Astrocyte (in vitro differentiated cells and primary cell): Measurements from ENCODE around the gene ZBTB46. TPM values are rescaled to one million over a fixed set of nuclear protein-coding genes. Genes with fewer than 3 reads are reported as not detected.

ENCODE experiments used
- DNase-seq: peaks from one replicate; pipeline ENCODE4 v3.0.0-alpha.2; 2010; ENCODE audit warnings: low read depth
- FAIRE-seq: peaks from 2 replicates; lab custom pipeline; 2011; peaks lifted over from hg19 to GRCh38; lab: Jason Lieb, UNC
- H2AFZ ChIP-seq: 2 replicates; pipeline ENCODE4 v1.6.0; 2012; ENCODE audit warnings: low read depth, low read length, inconsistent platforms
- H3K27ac ChIP-seq: 2 replicates; pipeline ENCODE4 v1.5.1; 2011; ENCODE audit warnings: low read depth, low read length, inconsistent platforms
- H3K27me3 ChIP-seq: 2 replicates; pipeline ENCODE4 v1.6.0; 2011; ENCODE audit warnings: low read length, inconsistent platforms; ENCODE audit not compliant: insufficient read depth
- H3K36me3 ChIP-seq: 2 replicates; pipeline ENCODE4 v1.5.1; 2011; ENCODE audit warnings: low read length, inconsistent platforms; ENCODE audit not compliant: insufficient read depth
- H3K4me1 ChIP-seq: 2 replicates; pipeline ENCODE4 v1.5.1; 2011; ENCODE audit warnings: low read length, inconsistent platforms; ENCODE audit not compliant: insufficient read depth
- H3K4me2 ChIP-seq: 2 replicates; pipeline ENCODE4 v1.6.0; 2012; ENCODE audit warnings: low read length, inconsistent platforms
- H3K4me3 ChIP-seq: 2 replicates; pipeline ENCODE4 v1.5.1; 2011; ENCODE audit warnings: low read depth, mild to moderate bottlenecking, low read length, inconsistent platforms; ENCODE audit not compliant: insufficient read depth
- H3K79me2 ChIP-seq: 2 replicates; pipeline ENCODE4 v1.6.0; 2012; ENCODE audit warnings: mild to moderate bottlenecking, low read length, inconsistent platforms; ENCODE audit not compliant: insufficient read depth
- H3K9ac ChIP-seq: 2 replicates; pipeline ENCODE4 v1.6.0; 2012; ENCODE audit warnings: mild to moderate bottlenecking, low read length, inconsistent platforms
- H3K9me3 ChIP-seq: 2 replicates; pipeline ENCODE4 v1.5.1; 2012; ENCODE audit warnings: low read depth, mild to moderate bottlenecking, low read length, inconsistent platforms; ENCODE audit not compliant: insufficient read depth
- H4K20me1 ChIP-seq: 2 replicates; pipeline ENCODE4 v1.6.0; 2012; ENCODE audit warnings: low read length, inconsistent platforms; ENCODE audit not compliant: insufficient read depth
- H3K27ac Mint-ChIP-seq: one replicate; pipeline ENCODE4 v1.8.0; 2021; ENCODE audit warnings: mild to moderate bottlenecking, mixed read lengths; ENCODE audit not compliant: unreplicated experiment
- H3K27me3 Mint-ChIP-seq: one replicate; pipeline ENCODE4 v1.8.0; 2021; ENCODE audit warnings: low read depth, mixed read lengths; ENCODE audit not compliant: unreplicated experiment
- H3K36me3 Mint-ChIP-seq: one replicate; pipeline ENCODE4 v1.8.0; 2021; ENCODE audit warnings: low read depth, mixed read lengths; ENCODE audit not compliant: unreplicated experiment
- H3K4me1 Mint-ChIP-seq: one replicate; pipeline ENCODE4 v1.8.0; 2021; ENCODE audit warnings: low read depth, mixed read lengths; ENCODE audit not compliant: unreplicated experiment
- H3K4me3 Mint-ChIP-seq: one replicate; pipeline ENCODE4 v1.8.0; 2021; ENCODE audit warnings: mild to moderate bottlenecking, moderate library complexity, mixed read lengths; ENCODE audit not compliant: unreplicated experiment
- H3K9me3 Mint-ChIP-seq: one replicate; pipeline ENCODE4 v1.8.0; 2021; ENCODE audit warnings: mild to moderate bottlenecking, mixed read lengths; ENCODE audit not compliant: unreplicated experiment
- CTCF ChIP-seq: IDR thresholded peaks from 2 replicates; pipeline ENCODE4 v1.5.1; 2011; ENCODE audit warnings: low read depth, mild to moderate bottlenecking, inconsistent platforms, low read length, moderate library complexity; ENCODE audit not compliant: insufficient read depth
- EZH2 ChIP-seq: IDR thresholded peaks from 2 replicates; pipeline ENCODE4 v1.6.1; 2012; ENCODE audit warnings: mild to moderate bottlenecking, low read length, inconsistent platforms; ENCODE audit not compliant: insufficient read depth
- total RNA-seq: library from RNA; stranded (reverse); gene quantifications from 2 replicates; pipeline ENCODE4 v1.2.1, GENCODE V29; 2021

The ZBTB46 gene
- total RNA-seq, 1 donor from 2014 or later, result 13.9 TPM

- TF ChIP-seq CTCF, result no peak
- no peak for TF ChIP-seq EZH2
- H3K4me3 Mint-ChIP-seq, result no peak overlapping the region
- FAIRE-seq (no peak), DNase-seq (no peak)
- Histone ChIP-seq H3K4me1 (no peaks in the 10 kb centered on the region), H3K9ac (no peak overlapping the region), H3K27ac (no peak overlapping the region), H4K20me1 (peaks cover 3% of the 10 kb centered on the region), H3K79me2 (no peaks in the 10 kb centered on the region), H3K4me2 (no peak overlapping the region), H2AFZ (no peak overlapping the region), H3K36me3 (no peaks in the 10 kb centered on the region), H3K9me3 (no peaks in the 10 kb centered on the region), H3K27me3 (no peaks in the 10 kb centered on the region), H3K4me3 (no peak overlapping the region)
- peaks cover 7% of the 10 kb centered on the region for H3K36me3 Mint-ChIP-seq
- H3K27me3 Mint-ChIP-seq, result no peaks in the 10 kb centered on the region
- H3K4me1 Mint-ChIP-seq, result peaks cover 4% of the 10 kb centered on the region
- peaks cover 2% of the 10 kb centered on the region for H3K9me3 Mint-ChIP-seq
- H3K27ac Mint-ChIP-seq, result no peak overlapping the region
Measured at GRCh38 chr20:63755933-63756647, 75.0 kb downstream of the ZBTB46 start.

DNA sequence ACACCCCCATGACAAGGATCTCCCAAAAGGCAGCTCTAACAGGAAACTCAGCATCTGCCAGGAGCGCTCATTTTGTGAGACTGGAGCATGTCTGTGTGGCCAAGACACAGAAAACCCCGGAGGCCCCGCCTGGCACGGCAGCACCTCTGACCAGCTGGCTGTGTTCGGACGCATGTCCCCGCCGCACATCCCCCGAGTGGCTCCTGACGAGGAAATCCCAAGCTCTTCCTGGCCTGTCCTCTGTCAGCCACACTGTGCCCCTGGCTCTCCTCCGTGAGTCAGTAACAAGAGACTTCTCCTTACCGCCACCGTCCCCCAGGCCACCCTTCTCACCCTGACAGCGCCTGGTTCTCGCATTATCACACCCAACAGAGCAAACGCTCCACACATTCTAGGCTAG, 77.1 kb downstream of the ZBTB46 start:
- Histone ChIP-seq H2AFZ (no peak overlapping the region), H3K9me3 (no peaks in the 10 kb centered on the region), H3K4me2 (no peak overlapping the region), H3K4me3 (no peak overlapping the region), H3K9ac (no peak overlapping the region), H3K27ac (no peak overlapping the region), H4K20me1 (peaks cover 3% of the 10 kb centered on the region), H3K79me2 (no peaks in the 10 kb centered on the region), H3K36me3 (no peaks in the 10 kb centered on the region), H3K27me3 (no peaks in the 10 kb centered on the region), H3K4me1 (no peaks in the 10 kb centered on the region)
- Mint-ChIP-seq H3K27me3 (no peaks in the 10 kb centered on the region), H3K4me1 (peaks cover 4% of the 10 kb centered on the region), H3K9me3 (peaks cover 2% of the 10 kb centered on the region), H3K4me3 (no peak overlapping the region), H3K36me3 (peaks cover 7% of the 10 kb centered on the region), H3K27ac (no peak overlapping the region)
- TF ChIP-seq CTCF (no peak), EZH2 (no peak)
- no peak for DNase-seq
- no peak for FAIRE-seq

DNA sequence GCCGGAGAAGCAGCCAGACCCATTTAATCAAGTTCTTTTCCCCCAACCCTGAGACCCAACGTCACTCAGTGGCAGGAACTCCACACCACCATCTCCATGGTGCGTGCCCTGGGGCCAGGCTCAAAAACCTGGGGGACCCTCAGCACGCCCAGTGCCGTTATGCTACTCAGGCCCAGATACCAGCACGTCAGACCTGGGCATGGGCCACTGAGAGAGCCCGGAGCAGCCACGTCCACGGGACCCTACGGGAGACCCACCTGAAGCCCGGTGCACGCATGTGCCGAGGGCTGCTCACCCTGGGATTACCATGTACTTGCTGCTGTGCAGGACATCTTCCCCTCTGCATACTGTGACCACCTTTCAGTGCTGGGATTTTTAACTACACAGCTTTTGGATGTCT, 77.7 kb downstream of the ZBTB46 start:
- Mint-ChIP-seq H3K36me3 (peaks cover 7% of the 10 kb centered on the region), H3K27me3 (no peaks in the 10 kb centered on the region), H3K4me3 (no peak overlapping the region), H3K4me1 (peaks cover 4% of the 10 kb centered on the region), H3K27ac (no peak overlapping the region), H3K9me3 (peaks cover 2% of the 10 kb centered on the region)
- FAIRE-seq, result no peak
- Histone ChIP-seq H3K4me1 (no peaks in the 10 kb centered on the region), H3K27me3 (no peaks in the 10 kb centered on the region), H3K36me3 (no peaks in the 10 kb centered on the region), H4K20me1 (peaks cover 3% of the 10 kb centered on the region), H3K4me3 (no peak overlapping the region), H3K79me2 (no peaks in the 10 kb centered on the region), H3K27ac (no peak overlapping the region), H2AFZ (no peak overlapping the region), H3K9ac (no peak overlapping the region), H3K4me2 (no peak overlapping the region), H3K9me3 (no peaks in the 10 kb centered on the region)
- no peak for DNase-seq
- TF ChIP-seq CTCF (no peak), EZH2 (no peak)
